CD4-positive, alpha-beta T cell treated with Interleukin-4 for 4 hours (primary cell): ENCODE measurements around the gene DAB2IP.

ENCODE experiments used
- DNase-seq: peaks from one replicate; pipeline ENCODE4 v3.0.0-alpha.2; 2020

The DAB2IP gene

GRCh38 chr9:121748727-121749423 is 97.4 kb downstream of the DAB2IP start:
- no peak for DNase-seq

GRCh38 chr9:121749614-121750013 is 98.2 kb downstream of the DAB2IP start:
- DNase-seq = no peak

GRCh38 chr9:121750259-121750714 is 98.9 kb downstream of the DAB2IP start:
- no peak for DNase-seq

GRCh38 chr9:121750715-121751623 is 99.5 kb downstream of the DAB2IP start:
- no peak for DNase-seq

- no peak for DNase-seq
These were observed 100.4 kb downstream of the DAB2IP start for GRCh38 chr9:121751686-121752445.

- no peak for DNase-seq
These were observed 101.5 kb downstream of the DAB2IP start for GRCh38 chr9:121752929-121753328.

GRCh38 chr9:121753802-121754654 is 102.6 kb downstream of the DAB2IP start:
- no peak for DNase-seq

- no peak for DNase-seq
These were observed 103.4 kb downstream of the DAB2IP start for GRCh38 chr9:121754655-121755436.

- DNase-seq = no peak
These were observed 104.1 kb downstream of the DAB2IP start for GRCh38 chr9:121755581-121755980.

GRCh38 chr9:121756474-121757280 is 105.2 kb downstream of the DAB2IP start:
- DNase-seq = no peak

GRCh38 chr9:121757281-121757585 is 105.8 kb downstream of the DAB2IP start:
- no peak for DNase-seq

- DNase-seq = no peak
These were observed 107.3 kb downstream of the DAB2IP start for GRCh38 chr9:121758693-121759092.

- no peak for DNase-seq
These were observed 108.6 kb downstream of the DAB2IP start for GRCh38 chr9:121759996-121760395.

GRCh38 chr9:121760571-121760970 is 109.1 kb downstream of the DAB2IP start:
- DNase-seq = no peak

- DNase-seq = no peak
These were observed 111.7 kb downstream of the DAB2IP start for GRCh38 chr9:121763131-121763530.

- no peak for DNase-seq
These were observed 112.3 kb downstream of the DAB2IP start for GRCh38 chr9:121763561-121764370.

- DNase-seq = no peak
These were observed 112.9 kb downstream of the DAB2IP start for GRCh38 chr9:121764371-121764730.

GRCh38 chr9:121765021-121765950 is 113.9 kb downstream of the DAB2IP start:
- DNase-seq = no peak
